Adrenal gland (tissue), 5 donors: ENCODE data around the gene MMP13.

Experiments used
- CTCF ChIP-seq, 6 experiments: fragments of 450-650 bp in 4 of 6; fragments of 200-600 bp in 2 of 6; sonication (generic) in 1 of 6; IDR thresholded peaks; 1 replicate in 5 of 6; 2 replicates in 1 of 6; pipeline versions ENCODE4 v1.5.1 to v1.8.0; 2016 to 2021; ENCODE audit warnings: antibody characterized with exemption in 6 of 6, mild to moderate bottlenecking in 2 of 6, moderate library complexity in 1 of 6
- POLR2A ChIP-seq, 2 donors: fragments of 450-650 bp; IDR thresholded peaks; one replicate each; pipeline ENCODE4 v1.6.1; 2017; ENCODE audit warnings: antibody characterized with exemption in 2 of 2, mild to moderate bottlenecking in 2 of 2, moderate library complexity in 1 of 2
- donor health status: DM: no; HTN: no; CAD: no.

GRCh38 chr11:102967497-102967896 lies 12.0 kb upstream of the MMP13 start:
- no peak for TF ChIP-seq CTCF (IDR thresholded peaks at IDR 0.05)
- TF ChIP-seq POLR2A (IDR thresholded peaks at IDR 0.05): no peak
